ENCODE measurements around the gene SPOP. TPM values are rescaled to one million over a fixed set of nuclear protein-coding genes. Genes with fewer than 3 reads are reported as not detected.
A peak's percentile ranks its signal among the peaks of the same experiment; 100 is the strongest.

The SPOP gene
- total and polyA plus RNA-seq, 9 of the 15 experiments (the other 6 are each of a cell fraction or from before 2014, with no cell fraction given) = 34.2 to 65.9 (median 39.7) TPM

GRCh38 chr17:49681106-49681979 is 3.4 kb upstream of the SPOP start:
- Histone ChIP-seq H3K79me2 (ENCODE audit: control insufficient read depth, insufficient read depth, low read length) (peaks cover 11% of the 10 kb centered on the region), H3K4me2 (ENCODE audit: insufficient read depth, low read length) (no peak overlapping the region), H3K36me3 (ENCODE audit: control insufficient read depth, insufficient read depth, low read length) (no peaks in the 10 kb centered on the region), H3K9me1 (ENCODE audit: control insufficient read depth, insufficient read depth, low read length) (no peaks in the 10 kb centered on the region), H3K27me3 (ENCODE audit: control insufficient read depth in 2 of 2, insufficient read depth in 2 of 2, low read length in 2 of 2) (peaks cover 6 to 19% of the 10 kb centered on the region in 2 experiments; a peak in 4 of 5 replicates), H3K9ac (ENCODE audit: insufficient read depth in 1 of 2, low read depth in 2 of 2, low read length in 2 of 2) (no peak overlapping the region), H2AFZ (ENCODE audit: low read depth, low read length) (no peak overlapping the region), H4K20me1 (replicated peaks; ENCODE audit: control insufficient read depth, insufficient read depth, low read length) (0 out of 2 replicates have a peak, but pooled peaks cover 1% of the 10 kb centered on the region), H3K27ac (ENCODE audit: extremely low read depth, low read depth, low read length) (no peak overlapping the region), H3K4me1 (replicated peaks in 1 of 2; ENCODE audit: control insufficient read depth in 2 of 2, insufficient read depth in 2 of 2, low read length in 2 of 2) (peaks cover 0 to 4% of the 10 kb centered on the region in 2 experiments; a peak in 4 of 5 replicates), H3K4me3 (no peak overlapping the region), H3K9me3 (replicated peaks; ENCODE audit: control insufficient read depth, insufficient read depth, low read depth, low read length) (no peaks in the 10 kb centered on the region)
- FAIRE-seq (no peak), ATAC-seq (no peak), DNase-seq (ENCODE audit: extremely low read depth in 1 of 4, low spot score in 3 of 4) (no peak)
- POLR2A ChIA-PET = interaction anchor here (0.5 to 1.5 kb wide), 2 partner anchors 106 to 1039 kb away, joined by 3 to 4 read pairs; no protein-coding TSS in a partner anchor
- in situ Hi-C loops (cut with MboI) = no loop called here
- intact Hi-C loops (cut with micrococcal nuclease) = loop anchor here (2.0 kb wide), 1 partner anchor 65 kb away; no protein-coding TSS in a partner anchor
- CTCF ChIA-PET (ENCODE audit: low intra/inter-chr PET ratio) = interaction anchor here (0.7 kb wide), 1 partner anchor 366 kb away, joined by 3 read pairs; no protein-coding TSS in a partner anchor
- 24% methylated on average over 9 of the region's 9 CpGs for WGBS (ENCODE audit: insufficient coverage, low coverage, missing lambda C conversion rate)
- BruUV-seq (replicated peaks) = no TSS peak
- TF ChIP-seq LARP7 (IDR thresholded peaks at IDR 0.05) (no peak), NUFIP1 (IDR thresholded peaks at IDR 0.05; ENCODE audit: partially characterized antibody) (no peak)

- BruUV-seq (replicated peaks) = no TSS peak
- POLR2A ChIA-PET = interaction anchor here (0.5 to 1.4 kb wide), 4 partner anchors 11 to 244 kb away, joined by 3 to 4 read pairs (median 3); no protein-coding TSS in a partner anchor
Observed at GRCh38 chr17:49680314-49680713, 2.4 kb upstream of the SPOP start.

More at GRCh38 chr17:49680314-49680713, 2.4 kb upstream of the SPOP start:
- ATAC-seq = no peak
- Histone ChIP-seq H3K9ac (ENCODE audit: insufficient read depth in 1 of 2, low read depth in 2 of 2, low read length in 2 of 2) (peak overlapping the region in 1 of 2 experiments; percentile 56; a peak in 1 of 4 replicates), H3K79me2 (ENCODE audit: control insufficient read depth, insufficient read depth, low read length) (peaks cover 21% of the 10 kb centered on the region), H3K4me1 (replicated peaks in 1 of 2; ENCODE audit: control insufficient read depth in 2 of 2, insufficient read depth in 2 of 2, low read length in 2 of 2) (peaks cover 5 to 7% of the 10 kb centered on the region in 2 experiments; a peak in 4 of 5 replicates), H4K20me1 (replicated peaks; ENCODE audit: control insufficient read depth, insufficient read depth, low read length) (peaks cover 6% of the 10 kb centered on the region; the same call in 1 of the 2 replicates), H3K4me2 (ENCODE audit: insufficient read depth, low read length) (no peak overlapping the region), H3K9me1 (ENCODE audit: control insufficient read depth, insufficient read depth, low read length) (no peaks in the 10 kb centered on the region), H3K9me3 (replicated peaks; ENCODE audit: control insufficient read depth, insufficient read depth, low read depth, low read length) (no peaks in the 10 kb centered on the region), H3K4me3 (no peak overlapping the region), H3K27ac (ENCODE audit: extremely low read depth, low read depth, low read length) (no peak overlapping the region; the same call in 2 of the 3 replicates), H3K27me3 (ENCODE audit: control insufficient read depth in 2 of 2, insufficient read depth in 2 of 2, low read length in 2 of 2) (peaks cover 6 to 19% of the 10 kb centered on the region in 2 experiments; a peak in 4 of 5 replicates), H2AFZ (ENCODE audit: low read depth, low read length) (no peak overlapping the region), H3K36me3 (ENCODE audit: control insufficient read depth, insufficient read depth, low read length) (peaks cover 3% of the 10 kb centered on the region; the same call in 1 of the 3 replicates)
- CTCF ChIA-PET (ENCODE audit: low intra/inter-chr PET ratio) = interaction anchor here (0.7 kb wide), 1 partner anchor 365 kb away, joined by 3 read pairs; no protein-coding TSS in a partner anchor
- DNase-seq (ENCODE audit: extremely low read depth in 1 of 4, low spot score in 3 of 4) = no peak
- no peak for FAIRE-seq
- in situ Hi-C loops (cut with MboI) (no loop called here), intact Hi-C loops (cut with micrococcal nuclease) (loop anchor here (2.0 kb wide), 1 partner anchor 64 kb away; no protein-coding TSS in a partner anchor)
- 51% methylated on average over 6 of the region's 6 CpGs for WGBS (ENCODE audit: insufficient coverage, low coverage, missing lambda C conversion rate)
- TF ChIP-seq MED1 (CRISPR knock-in tag; IDR thresholded peaks at IDR 0.05; ENCODE audit: borderline replicate concordance) (no peak), ZNF274 (IDR thresholded peaks at IDR 0.05; ENCODE audit: borderline replicate concordance, low read depth, low read length) (no peak), FOXJ3 (CRISPR knock-in tag; IDR thresholded peaks at IDR 0.05) (no peak), ZNF766 (CRISPR knock-in tag; conservative IDR thresholded peaks at IDR 0.05) (no peak), FOXM1 (IDR thresholded peaks at IDR 0.05; ENCODE audit: low read depth) (no peak), FOXM1 (CRISPR knock-in tag; IDR thresholded peaks at IDR 0.05; ENCODE audit: low read depth) (no peak)
